Kidney (tissue), 14 donors: ENCODE measurements around the gene PCIF1. TPM values are rescaled to one million over a fixed set of nuclear protein-coding genes. Genes with fewer than 3 reads are reported as not detected.

Experiments
- DNase-seq, 5 donors: peaks; one replicate each; pipeline ENCODE4 v3.0.0-alpha.2; 2013 to 2020
- FAIRE-seq: peaks from 2 replicates; lab custom pipeline; 2012; peaks lifted over from hg19 to GRCh38; lab: Jason Lieb, UNC
- H3K27ac ChIP-seq, 2 donors: one replicate each; pipeline ENCODE4 v1.7.0; 2013; ENCODE audit warnings: low read depth in 2 of 2, low read length in 2 of 2, inconsistent platforms in 1 of 2
- H3K27me3 ChIP-seq: one replicate; pipeline ENCODE4 v1.7.1; 2013; ENCODE audit warnings: low read length, inconsistent platforms; ENCODE audit not compliant: control insufficient read depth, insufficient read depth
- H3K36me3 ChIP-seq, 3 donors: one replicate each; pipeline versions ENCODE4 v1.7.0 to v1.7.1; 2013; ENCODE audit warnings: low read length in 3 of 3, control low read depth in 1 of 3, inconsistent platforms in 1 of 3; ENCODE audit not compliant: insufficient read depth in 3 of 3, control insufficient read depth in 2 of 3
- H3K4me1 ChIP-seq, 3 donors: one replicate each; pipeline versions ENCODE4 v1.7.0 to v1.7.1; 2013; ENCODE audit warnings: low read length in 3 of 3, inconsistent platforms in 1 of 3, low read depth in 1 of 3; ENCODE audit not compliant: control insufficient read depth in 2 of 3, insufficient read depth in 2 of 3
- H3K4me3 ChIP-seq, 3 donors: one replicate each; pipeline versions ENCODE4 v1.7.0 to v1.8.1; 2013; ENCODE audit warnings: low read length in 3 of 3, control low read depth in 1 of 3, inconsistent platforms in 1 of 3
- H3K9ac ChIP-seq, 3 donors: one replicate each; pipeline versions ENCODE4 v1.7.0 to v1.7.1; 2013; ENCODE audit warnings: low read length in 3 of 3, control low read depth in 1 of 3, inconsistent platforms in 1 of 3
- H3K9me3 ChIP-seq, 3 donors: one replicate each; pipeline versions ENCODE4 v1.7.0 to v1.7.1; 2013; ENCODE audit warnings: low read length in 3 of 3, control low read depth in 1 of 3, inconsistent platforms in 1 of 3; ENCODE audit not compliant: control insufficient read depth in 2 of 3, insufficient read depth in 1 of 3
- CTCF ChIP-seq: IDR thresholded peaks from 3 replicates; pipeline ENCODE4 v1.5.1; 2012; ENCODE audit warnings: mild to moderate bottlenecking, moderate library complexity, borderline replicate concordance; ENCODE audit not compliant: insufficient read depth; ENCODE audit errors: extremely low read depth
- intact Hi-C: fragments of 100-400 bp; cut with DNase I; formaldehyde crosslinking; loops from one replicate; pipeline ENCODE4 v1.11.1; 2022
- polyA plus RNA-seq: library from polyadenylated mRNA; stranded (reverse); fragments of 350-450 nt; fragmentation: Illumina TruSeq; extraction: RNeasy Lipid Tissue Mini Kit (QIAGEN cat#74804); gene quantifications from one replicate; pipeline ENCODE4 v1.2.3, GENCODE V29; 2014; ENCODE audit warnings: low read depth, low replicate concordance; ENCODE audit not compliant: insufficient read depth
- total RNA-seq: library from RNA; stranded (reverse); fragmentation: NEBNext Ultra II Directional; extraction: Animal tissue kit (Norgen Biotek cat#: 25700); gene quantifications from one replicate; pipeline ENCODE4 v1.2.1, GENCODE V29; 2021
- donor health status: control.
- donor health status: control.
- donor health status: control.
- donor health status: control.
- donor health status: control.
- donor health status: DM: yes; HTN: yes; CAD: no.
- donor health status: Normal renal cell carcinoma (clear cell type).

PCIF1 gene
- total and polyA plus RNA-seq, 2 donors from 2014 or later = 27.4 to 43.1 TPM

GRCh38 chr20:45948261-45948733 is 13.8 kb downstream of the PCIF1 start:
- intact Hi-C loops = loop anchor here (10.0 kb wide), 1 partner anchor 143 kb away; no protein-coding TSS in a partner anchor
- H3K9ac ChIP-seq = no peak overlapping the region
- peaks cover 9 to 83% (median 60%) of the 10 kb centered on the region in 3 donors for H3K36me3 ChIP-seq
- no peak for TF ChIP-seq CTCF
- no peaks in the 10 kb centered on the region for H3K27me3 ChIP-seq
- no peak overlapping the region for H3K4me3 ChIP-seq
- no peaks in the 10 kb centered on the region for H3K4me1 ChIP-seq
- FAIRE-seq (no peak), DNase-seq (peak in 1 of 5 donors; percentile 62)
- no peak overlapping the region for H3K27ac ChIP-seq
- no peaks in the 10 kb centered on the region for H3K9me3 ChIP-seq

GRCh38 chr20:45948742-45949541 is 14.5 kb downstream of the PCIF1 start:
- FAIRE-seq (no peak), DNase-seq (peak in 1 of 5 donors; percentile 59)
- Histone ChIP-seq H3K4me3 (no peak overlapping the region), H3K9me3 (no peaks in the 10 kb centered on the region), H3K27me3 (no peaks in the 10 kb centered on the region), H3K27ac (no peak overlapping the region), H3K4me1 (no peaks in the 10 kb centered on the region), H3K36me3 (peaks cover 5 to 79% (median 56%) of the 10 kb centered on the region in 3 donors), H3K9ac (no peak overlapping the region)
- TF ChIP-seq CTCF = no peak
- intact Hi-C loops = loop anchor here (10.0 kb wide), 1 partner anchor 144 kb away; no protein-coding TSS in a partner anchor

- Histone ChIP-seq H3K9me3 (no peaks in the 10 kb centered on the region), H3K36me3 (peaks cover 2 to 71% (median 48%) of the 10 kb centered on the region in 3 donors), H3K4me3 (no peak overlapping the region), H3K27ac (no peak overlapping the region), H3K4me1 (no peaks in the 10 kb centered on the region), H3K9ac (no peak overlapping the region), H3K27me3 (no peaks in the 10 kb centered on the region)
- TF ChIP-seq CTCF = no peak
- FAIRE-seq = no peak
- DNase-seq = peak in 1 of 5 donors; percentile 56
- intact Hi-C loops = loop anchor here (10.0 kb wide), 1 partner anchor 145 kb away; no protein-coding TSS in a partner anchor
These were observed 15.3 kb downstream of the PCIF1 start for GRCh38 chr20:45949542-45950329.
